Right ventricle myocardium inferior (tissue), 1 donor: ENCODE results near the gene VIM. TPM values are rescaled to one million over a fixed set of nuclear protein-coding genes. Genes with fewer than 3 reads are reported as not detected.
A peak's percentile ranks its signal among the peaks of the same experiment; 100 is the strongest.

Source experiments
- ATAC-seq: fragments of 200-7000 bp; cut with Tn5 transposase; one replicate; pipeline ENCODE4 v1.9.1; 2020; ENCODE audit warnings: mild to moderate bottlenecking, moderate library complexity
- DNase-seq: peaks from one replicate; pipeline ENCODE4 v3.0.0; 2021; ENCODE audit errors: missing footprints
- intact Hi-C: fragments of 100-400 bp; cut with DNase I; formaldehyde crosslinking; loops from one replicate; pipeline ENCODE4 v1.11.0; 2022
- total RNA-seq: library from RNA; stranded (reverse); fragmentation: NEBNext Ultra II Directional; extraction: Animal tissue kit (Norgen Biotek cat#: 25700); gene quantifications from one replicate; pipeline ENCODE4 v1.2.1, GENCODE V29; 2021
- donor health status: DM: no; HTN: yes; CAD: no; lungs with severe emphysema.

Gene VIM
- total RNA-seq, 1 donor from 2014 or later: 447 TPM

GRCh38 chr10:17206210-17206709, 21.8 kb upstream of the VIM start:
- DNase-seq (no peak), ATAC-seq (no peak)
- intact Hi-C loops: no loop called here

GRCh38 chr10:17208476-17208875, 19.6 kb upstream of the VIM start:
- ATAC-seq: no peak
- intact Hi-C loops: no loop called here
- no peak for DNase-seq

GRCh38 chr10:17209302-17209701, 18.7 kb upstream of the VIM start:
- DNase-seq (no peak), ATAC-seq (no peak)
- intact Hi-C loops: no loop called here

- intact Hi-C loops: no loop called here
- ATAC-seq (no peak), DNase-seq (no peak)
Measured at GRCh38 chr10:17209881-17210280, 18.2 kb upstream of the VIM start.

GRCh38 chr10:17210361-17210760, 17.7 kb upstream of the VIM start:
- intact Hi-C loops: no loop called here
- no peak for DNase-seq
- no peak for ATAC-seq

GRCh38 chr10:17212802-17213221, 15.2 kb upstream of the VIM start:
- DNase-seq: no peak
- ATAC-seq: no peak

GRCh38 chr10:17213646-17214349, 14.2 kb upstream of the VIM start:
- ATAC-seq: no peak
- intact Hi-C loops: no loop called here
- DNase-seq: no peak

More at GRCh38 chr10:17212802-17213221, 15.2 kb upstream of the VIM start:
- intact Hi-C loops: no loop called here

GRCh38 chr10:17214526-17214925, 13.5 kb upstream of the VIM start:
- DNase-seq (no peak), ATAC-seq (no peak)
- intact Hi-C loops: no loop called here

GRCh38 chr10:17214971-17215781, 12.9 kb upstream of the VIM start:
- ATAC-seq (no peak), DNase-seq (no peak)
- intact Hi-C loops: no loop called here

GRCh38 chr10:17215782-17216122, 12.3 kb upstream of the VIM start:
- DNase-seq (no peak), ATAC-seq (no peak)
- intact Hi-C loops: no loop called here

GRCh38 chr10:17216217-17216900, 11.7 kb upstream of the VIM start:
- intact Hi-C loops: no loop called here
- ATAC-seq (peak; percentile 80), DNase-seq (no peak)

GRCh38 chr10:17216901-17217395, 11.1 kb upstream of the VIM start:
- ATAC-seq (no peak), DNase-seq (no peak)
- intact Hi-C loops: no loop called here

- intact Hi-C loops: no loop called here
- DNase-seq (no peak), ATAC-seq (no peak)
Measured at GRCh38 chr10:17217631-17218232, 10.3 kb upstream of the VIM start.

GRCh38 chr10:17219024-17219423, 9.0 kb upstream of the VIM start:
- intact Hi-C loops: no loop called here
- DNase-seq: no peak
- no peak for ATAC-seq

GRCh38 chr10:17220652-17221100, 7.4 kb upstream of the VIM start:
- DNase-seq: no peak
- intact Hi-C loops: no loop called here
- ATAC-seq: no peak

- intact Hi-C loops: no loop called here
- ATAC-seq (no peak), DNase-seq (no peak)
Measured at GRCh38 chr10:17222329-17222728, 5.7 kb upstream of the VIM start.

- DNase-seq (no peak), ATAC-seq (no peak)
- intact Hi-C loops: loop anchor here (5.0 kb wide), 1 partner anchor 199 kb away; no protein-coding TSS in a partner anchor
Measured at GRCh38 chr10:17225808-17226207, 2.2 kb upstream of the VIM start.

GRCh38 chr10:17226891-17227303, 1.1 kb upstream of the VIM start:
- intact Hi-C loops: loop anchor here (5.0 kb wide), 1 partner anchor 200 kb away; no protein-coding TSS in a partner anchor

More at GRCh38 chr10:17226891-17227303, 1.1 kb upstream of the VIM start:
- DNase-seq (peak; percentile 71), ATAC-seq (no peak)
